ENCODE results near the gene PXK.

DNA sequence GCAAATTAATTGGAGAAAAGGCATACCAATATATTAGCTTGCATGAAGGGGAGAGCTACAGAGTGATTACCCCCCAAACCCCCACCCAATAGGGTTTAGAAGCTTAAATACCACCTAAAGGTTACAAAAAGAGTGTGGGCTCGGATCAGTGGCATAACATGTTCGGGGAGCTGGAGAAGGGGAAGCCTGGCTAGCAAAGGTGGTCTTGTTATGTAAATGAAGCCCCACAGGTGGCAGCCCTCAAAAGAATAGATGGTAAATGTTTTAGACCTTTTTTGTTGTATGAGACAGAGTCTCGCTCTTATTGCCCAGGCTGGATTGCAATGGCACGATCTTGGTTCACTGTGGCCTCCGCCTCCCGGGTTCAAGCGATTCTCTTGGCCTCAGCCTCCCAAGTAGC is 10.9 kb upstream of the PXK start:
- TF ChIP-seq, protein P1, sequence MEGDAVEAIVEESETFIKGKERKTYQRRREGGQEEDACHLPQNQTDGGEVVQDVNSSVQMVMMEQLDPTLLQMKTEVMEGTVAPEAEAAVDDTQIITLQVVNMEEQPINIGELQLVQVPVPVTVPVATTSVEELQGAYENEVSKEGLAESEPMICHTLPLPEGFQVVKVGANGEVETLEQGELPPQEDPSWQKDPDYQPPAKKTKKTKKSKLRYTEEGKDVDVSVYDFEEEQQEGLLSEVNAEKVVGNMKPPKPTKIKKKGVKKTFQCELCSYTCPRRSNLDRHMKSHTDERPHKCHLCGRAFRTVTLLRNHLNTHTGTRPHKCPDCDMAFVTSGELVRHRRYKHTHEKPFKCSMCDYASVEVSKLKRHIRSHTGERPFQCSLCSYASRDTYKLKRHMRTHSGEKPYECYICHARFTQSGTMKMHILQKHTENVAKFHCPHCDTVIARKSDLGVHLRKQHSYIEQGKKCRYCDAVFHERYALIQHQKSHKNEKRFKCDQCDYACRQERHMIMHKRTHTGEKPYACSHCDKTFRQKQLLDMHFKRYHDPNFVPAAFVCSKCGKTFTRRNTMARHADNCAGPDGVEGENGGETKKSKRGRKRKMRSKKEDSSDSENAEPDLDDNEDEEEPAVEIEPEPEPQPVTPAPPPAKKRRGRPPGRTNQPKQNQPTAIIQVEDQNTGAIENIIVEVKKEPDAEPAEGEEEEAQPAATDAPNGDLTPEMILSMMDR (IDR thresholded peaks at IDR 0.05; ENCODE audit: poor library complexity), result no peak
- TF ChIP-seq EZH2 (IDR thresholded peaks at IDR 0.05; ENCODE audit: borderline replicate concordance), result no peak

All from hepatocyte (in vitro differentiated cells).